Measurements from ENCODE around the gene CACNB2. TPM values are rescaled to one million over a fixed set of nuclear protein-coding genes. Genes with fewer than 3 reads are reported as not detected.

CACNB2 gene
- total RNA-seq, 2 donors from 2014 or later: 1.9 to 4.6 TPM

DNA sequence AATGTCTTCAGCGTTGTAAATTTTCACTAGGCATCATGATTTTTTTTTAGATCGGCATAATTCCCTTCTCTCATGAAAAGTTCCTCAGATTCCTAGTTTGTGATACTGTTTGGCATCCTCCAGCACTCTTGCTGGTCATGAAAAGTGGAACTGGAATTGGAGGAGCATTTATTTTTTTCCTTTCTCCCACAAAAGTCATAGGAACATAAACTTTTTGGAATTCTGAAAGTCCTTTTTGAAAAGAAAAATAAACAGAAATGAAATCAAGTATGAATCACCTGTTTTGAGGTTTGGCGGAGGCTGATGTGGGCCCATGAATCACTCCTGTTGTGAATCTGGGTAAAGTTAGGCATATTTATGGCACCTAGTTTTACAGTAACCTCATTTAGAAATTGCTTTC, 17.7 kb downstream of the CACNB2 start:
- no peaks in the 10 kb centered on the region for H3K4me1 ChIP-seq (ENCODE audit: control insufficient read depth, insufficient read depth, low read length)
- TF ChIP-seq, protein P1, sequence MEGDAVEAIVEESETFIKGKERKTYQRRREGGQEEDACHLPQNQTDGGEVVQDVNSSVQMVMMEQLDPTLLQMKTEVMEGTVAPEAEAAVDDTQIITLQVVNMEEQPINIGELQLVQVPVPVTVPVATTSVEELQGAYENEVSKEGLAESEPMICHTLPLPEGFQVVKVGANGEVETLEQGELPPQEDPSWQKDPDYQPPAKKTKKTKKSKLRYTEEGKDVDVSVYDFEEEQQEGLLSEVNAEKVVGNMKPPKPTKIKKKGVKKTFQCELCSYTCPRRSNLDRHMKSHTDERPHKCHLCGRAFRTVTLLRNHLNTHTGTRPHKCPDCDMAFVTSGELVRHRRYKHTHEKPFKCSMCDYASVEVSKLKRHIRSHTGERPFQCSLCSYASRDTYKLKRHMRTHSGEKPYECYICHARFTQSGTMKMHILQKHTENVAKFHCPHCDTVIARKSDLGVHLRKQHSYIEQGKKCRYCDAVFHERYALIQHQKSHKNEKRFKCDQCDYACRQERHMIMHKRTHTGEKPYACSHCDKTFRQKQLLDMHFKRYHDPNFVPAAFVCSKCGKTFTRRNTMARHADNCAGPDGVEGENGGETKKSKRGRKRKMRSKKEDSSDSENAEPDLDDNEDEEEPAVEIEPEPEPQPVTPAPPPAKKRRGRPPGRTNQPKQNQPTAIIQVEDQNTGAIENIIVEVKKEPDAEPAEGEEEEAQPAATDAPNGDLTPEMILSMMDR (conservative IDR thresholded peaks at IDR 0.05): no peak
- H3K4me3 ChIP-seq (ENCODE audit: low read length): no peak overlapping the region
- H3K36me3 ChIP-seq (ENCODE audit: control insufficient read depth, insufficient read depth, low read length): no peaks in the 10 kb centered on the region
- H3K27me3 ChIP-seq (ENCODE audit: control insufficient read depth, insufficient read depth, low read length, poor library complexity, severe bottlenecking): no peaks in the 10 kb centered on the region
- H3K27ac ChIP-seq (ENCODE audit: low read depth, low read length): no peak overlapping the region
- Mint-ChIP-seq H3K4me1 (no peaks in the 10 kb centered on the region), H3K9me3 (no peaks in the 10 kb centered on the region), H3K27ac (no peak overlapping the region), H3K36me3 (ENCODE audit: low read depth) (no peaks in the 10 kb centered on the region), H3K4me3 (no peak overlapping the region), H3K27me3 (ENCODE audit: insufficient read depth) (no peaks in the 10 kb centered on the region)
- WGBS, 2 experiments (ENCODE audit: insufficient coverage in 1 of 2, insufficient read length in 1 of 2): 92 to 100% methylated on average over 2 to 3 of the region's 3 CpGs
- H3K9ac ChIP-seq (ENCODE audit: extremely low read depth, low read length, poor library complexity, severe bottlenecking): no peak overlapping the region
- no peak for DNase-seq
- peaks cover 6% of the 10 kb centered on the region for H3K9me3 ChIP-seq (ENCODE audit: control insufficient read depth, low read length)

DNA sequence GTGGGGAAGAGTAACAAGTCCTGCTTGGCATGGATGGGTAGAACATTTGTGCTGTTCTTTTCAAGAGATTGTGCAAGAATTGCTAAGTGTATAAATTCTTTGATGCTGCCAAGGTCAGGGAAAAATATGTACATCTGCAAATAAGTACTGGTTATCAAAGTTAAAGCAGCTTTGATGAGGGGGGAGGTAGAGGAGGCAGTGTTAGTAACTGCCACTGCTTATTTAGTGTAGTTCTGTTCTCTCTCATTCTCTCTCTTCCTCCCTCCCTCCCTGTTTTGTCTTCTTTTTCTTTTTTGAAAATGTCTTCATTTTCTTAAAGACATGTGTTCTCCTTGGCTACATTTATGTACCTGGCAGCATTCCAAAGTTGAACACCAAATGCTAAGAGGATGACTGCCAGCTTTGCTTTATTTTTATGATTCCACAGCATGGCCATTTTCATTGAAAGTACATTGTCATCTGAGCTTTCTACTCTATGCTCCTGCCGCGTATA, 18.6 kb downstream of the CACNB2 start:
- no peak overlapping the region for H3K4me3 Mint-ChIP-seq
- H3K4me1 ChIP-seq (ENCODE audit: control insufficient read depth, insufficient read depth, low read length): no peaks in the 10 kb centered on the region
- no peaks in the 10 kb centered on the region for H3K27me3 Mint-ChIP-seq (ENCODE audit: insufficient read depth)
- whole genome bisulfite sequencing, 2 experiments (ENCODE audit: insufficient coverage in 1 of 2, insufficient read length in 1 of 2): 91% methylated on average over 2 of the region's 2 CpGs
- no peaks in the 10 kb centered on the region for H3K36me3 ChIP-seq (ENCODE audit: control insufficient read depth, insufficient read depth, low read length)
- TF ChIP-seq, protein P1 (conservative IDR thresholded peaks at IDR 0.05): no peak
- H3K9me3 Mint-ChIP-seq: no peaks in the 10 kb centered on the region
- H3K36me3 Mint-ChIP-seq (ENCODE audit: low read depth): no peaks in the 10 kb centered on the region
- no peak overlapping the region for H3K9ac ChIP-seq (ENCODE audit: extremely low read depth, low read length, poor library complexity, severe bottlenecking)
- H3K27me3 ChIP-seq (ENCODE audit: control insufficient read depth, insufficient read depth, low read length, poor library complexity, severe bottlenecking): no peaks in the 10 kb centered on the region
- H3K9me3 ChIP-seq (ENCODE audit: control insufficient read depth, low read length): peaks cover 6% of the 10 kb centered on the region
- no peak overlapping the region for H3K27ac ChIP-seq (ENCODE audit: low read depth, low read length)
- H3K4me1 Mint-ChIP-seq: no peaks in the 10 kb centered on the region
- H3K27ac Mint-ChIP-seq: no peak overlapping the region
- no peak overlapping the region for H3K4me3 ChIP-seq (ENCODE audit: low read length)
- DNase-seq: no peak

DNA sequence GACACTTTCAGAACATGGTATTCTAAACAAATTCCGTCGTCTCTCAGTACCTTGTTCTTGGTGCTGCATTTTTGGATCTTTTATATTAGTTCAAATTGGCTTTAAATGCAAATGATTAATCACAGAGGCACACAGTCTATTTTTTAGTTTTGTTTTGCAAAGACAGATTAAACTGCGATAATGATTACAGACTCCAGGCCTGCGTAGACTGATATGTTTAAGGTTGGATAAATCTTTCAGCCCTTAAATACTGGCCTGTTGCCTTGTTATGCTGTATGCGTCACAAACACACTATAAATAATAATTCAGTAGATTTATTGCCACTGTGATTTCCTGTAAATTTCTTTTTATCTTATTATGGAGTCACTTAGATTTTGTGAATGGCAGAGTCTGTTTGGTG, 19.3 kb downstream of the CACNB2 start:
- Histone ChIP-seq H3K27me3 (ENCODE audit: control insufficient read depth, insufficient read depth, low read length, poor library complexity, severe bottlenecking) (no peaks in the 10 kb centered on the region), H3K9ac (ENCODE audit: extremely low read depth, low read length, poor library complexity, severe bottlenecking) (no peak overlapping the region), H3K4me3 (ENCODE audit: low read length) (no peak overlapping the region), H3K9me3 (ENCODE audit: control insufficient read depth, low read length) (peaks cover 6% of the 10 kb centered on the region), H3K27ac (ENCODE audit: low read depth, low read length) (no peak overlapping the region), H3K36me3 (ENCODE audit: control insufficient read depth, insufficient read depth, low read length) (no peaks in the 10 kb centered on the region), H3K4me1 (ENCODE audit: control insufficient read depth, insufficient read depth, low read length) (no peaks in the 10 kb centered on the region)
- WGBS, 2 experiments (ENCODE audit: insufficient coverage in 1 of 2, insufficient read length in 1 of 2): 92 to 96% methylated on average over 3 to 4 of the region's 5 CpGs
- Mint-ChIP-seq H3K27me3 (ENCODE audit: insufficient read depth) (no peaks in the 10 kb centered on the region), H3K9me3 (no peaks in the 10 kb centered on the region), H3K4me1 (no peaks in the 10 kb centered on the region), H3K27ac (no peak overlapping the region), H3K4me3 (no peak overlapping the region), H3K36me3 (ENCODE audit: low read depth) (no peaks in the 10 kb centered on the region)
- no peak for DNase-seq
- TF ChIP-seq, protein P1 (conservative IDR thresholded peaks at IDR 0.05): no peak

Measured in endodermal cell (in vitro differentiated cells).